GM23248 (cell line): ENCODE results near the gene SCN4B. TPM values are rescaled to one million over a fixed set of nuclear protein-coding genes. Genes with fewer than 3 reads are reported as not detected.

ENCODE experiments used
- DNase-seq: peaks from one replicate; pipeline ENCODE4 v3.0.0-alpha.2; 2015
- H2AFZ ChIP-seq: fragments of 200-600 bp; sonication (generic); 2 replicates; pipeline ENCODE4 v1.6.1; 2016; ENCODE audit warnings: antibody characterized with exemption
- H3F3A ChIP-seq: fragments of 200-600 bp; sonication (generic); 2 replicates; pipeline ENCODE4 v1.6.1; 2016; ENCODE audit warnings: mild to moderate bottlenecking, antibody characterized with exemption, mixed run types; ENCODE audit not compliant: insufficient read depth
- H3K27ac ChIP-seq: fragments of 200-600 bp; sonication (generic); 2 replicates; pipeline ENCODE4 v1.5.1; 2016; ENCODE audit warnings: mild to moderate bottlenecking
- H3K27me3 ChIP-seq: fragments of 200-600 bp; sonication (generic); replicated peaks from 2 replicates; pipeline ENCODE4 v1.6.1; 2016; ENCODE audit warnings: mild to moderate bottlenecking; ENCODE audit not compliant: insufficient read depth
- H3K36me3 ChIP-seq: fragments of 200-600 bp; sonication (generic); 2 replicates; pipeline ENCODE4 v1.6.1; 2016; ENCODE audit warnings: low read depth, mild to moderate bottlenecking
- H3K4me1 ChIP-seq: fragments of 200-600 bp; sonication (generic); 2 replicates; pipeline ENCODE4 v1.6.1; 2016; ENCODE audit warnings: mild to moderate bottlenecking; ENCODE audit not compliant: insufficient read depth
- H3K4me2 ChIP-seq: fragments of 200-600 bp; sonication (generic); one replicate; pipeline ENCODE4 v1.6.1; 2016; ENCODE audit warnings: mild to moderate bottlenecking; ENCODE audit not compliant: unreplicated experiment
- H3K4me3 ChIP-seq: fragments of 200-600 bp; sonication (generic); 2 replicates; pipeline ENCODE4 v1.5.1; 2016; ENCODE audit warnings: mild to moderate bottlenecking
- H3K79me2 ChIP-seq: fragments of 200-600 bp; sonication (generic); 2 replicates; pipeline ENCODE4 v1.6.1; 2016; ENCODE audit warnings: mild to moderate bottlenecking; ENCODE audit not compliant: insufficient read depth
- H3K9ac ChIP-seq: fragments of 200-600 bp; sonication (generic); 2 replicates; pipeline ENCODE4 v1.6.1; 2016; ENCODE audit warnings: mild to moderate bottlenecking
- H3K9me2 ChIP-seq: fragments of 200-600 bp; sonication (generic); 2 replicates; pipeline ENCODE4 v1.6.1; 2016; ENCODE audit warnings: mixed run types, mild to moderate bottlenecking, moderate library complexity; ENCODE audit not compliant: insufficient read depth
- H3K9me3 ChIP-seq: fragments of 200-600 bp; sonication (generic); one replicate; pipeline ENCODE4 v1.6.1; 2017; ENCODE audit warnings: low read depth
- H4K20me1 ChIP-seq: fragments of 200-600 bp; sonication (generic); 2 replicates; pipeline ENCODE4 v1.6.0; 2016; ENCODE audit not compliant: insufficient read depth
- EZH2 ChIP-seq: fragments of 200-600 bp; sonication (generic); IDR thresholded peaks from 2 replicates; pipeline ENCODE4 v1.6.1; 2018; ENCODE audit warnings: antibody characterized with exemption, mild to moderate bottlenecking; ENCODE audit not compliant: insufficient read depth, poor library complexity, severe bottlenecking
- EZH2phosphoT487 ChIP-seq: fragments of 200-600 bp; sonication (generic); IDR thresholded peaks from 2 replicates; pipeline ENCODE4 v1.6.1; 2018; ENCODE audit warnings: antibody characterized with exemption, moderate library complexity, mild to moderate bottlenecking, low read depth; ENCODE audit not compliant: insufficient read depth
- WGBS, 2 experiments: methylation state at CpG; one replicate each; pipeline ENCODE4 v1.1.6; 2015 to 2017; ENCODE audit warnings: low lambda C conversion rate in 2 of 2, low coverage in 1 of 2; ENCODE audit errors: missing lambda C conversion rate in 2 of 2; 5-methylcytosine and 5-hydroxymethylcytosine counted together
- in situ Hi-C: fragments of 300-500 bp; cut with MboI; formaldehyde crosslinking; loops from 2 replicates; pipeline ENCODE4 v1.15.0; 2020
- polyA plus RNA-seq: library from polyadenylated mRNA; unstranded; fragments of >200 nt; fragmentation: Nextera tagmentation; extraction: Ambion mirVana; gene quantifications from 2 replicates; pipeline ENCODE4 v1.2.1, GENCODE V29; 2016
- total RNA-seq: library from RNA; depleted of rRNA; stranded (reverse); fragments of >200 nt; shearing (Covaris generic); gene quantifications from 2 replicates; pipeline ENCODE4 v1.2.3, GENCODE V29; 2014

SCN4B gene
- total and polyA plus RNA-seq, 2 experiments from 2014 or later: not detected

- Histone ChIP-seq H3K27me3 (peaks cover 14% of the 10 kb centered on the region; the same call in 1 of the 2 replicates), H2AFZ (no peak overlapping the region), H3F3A (no peaks in the 10 kb centered on the region), H3K9ac (no peak overlapping the region), H3K9me3 (no peaks in the 10 kb centered on the region), H3K79me2 (no peaks in the 10 kb centered on the region), H3K36me3 (no peaks in the 10 kb centered on the region), H4K20me1 (no peaks in the 10 kb centered on the region), H3K4me1 (no peaks in the 10 kb centered on the region), H3K9me2 (no peaks in the 10 kb centered on the region), H3K4me3 (no peak overlapping the region), H3K4me2 (no peak overlapping the region), H3K27ac (no peak overlapping the region)
- no peak for DNase-seq
- TF ChIP-seq EZH2 (no peak), EZH2phosphoT487 (no peak)
- 29 to 35% methylated on average over 5 to 7 of the region's 7 CpGs for WGBS, 2 experiments
- in situ Hi-C loops: no loop called here
Observed at GRCh38 chr11:118169300-118170140, 16.9 kb upstream of the SCN4B start.

- no peak for DNase-seq
- Histone ChIP-seq H3K4me1 (no peaks in the 10 kb centered on the region), H4K20me1 (no peaks in the 10 kb centered on the region), H3K27me3 (peaks cover 14% of the 10 kb centered on the region; the same call in 1 of the 2 replicates), H3K36me3 (no peaks in the 10 kb centered on the region), H3K9me2 (no peaks in the 10 kb centered on the region), H3K79me2 (no peaks in the 10 kb centered on the region), H3K9me3 (no peaks in the 10 kb centered on the region), H2AFZ (no peak overlapping the region), H3K4me3 (no peak overlapping the region), H3K27ac (no peak overlapping the region), H3K4me2 (no peak overlapping the region), H3F3A (no peaks in the 10 kb centered on the region), H3K9ac (no peak overlapping the region)
- no peak for TF ChIP-seq EZH2
- TF ChIP-seq EZH2phosphoT487: no peak
- WGBS, 2 experiments: 50 to 56% methylated on average over 3 of the region's 3 CpGs
- in situ Hi-C loops: no loop called here
Observed at GRCh38 chr11:118168751-118169150, 16.1 kb upstream of the SCN4B start.

GRCh38 chr11:118168316-118168715 is 15.7 kb upstream of the SCN4B start:
- Histone ChIP-seq H4K20me1 (no peaks in the 10 kb centered on the region), H3K4me1 (no peaks in the 10 kb centered on the region), H3K9me2 (no peaks in the 10 kb centered on the region), H3K4me2 (no peak overlapping the region), H3K36me3 (no peaks in the 10 kb centered on the region), H2AFZ (no peak overlapping the region), H3K9me3 (no peaks in the 10 kb centered on the region), H3K4me3 (no peak overlapping the region), H3K27me3 (peaks cover 17% of the 10 kb centered on the region), H3K79me2 (no peaks in the 10 kb centered on the region), H3K9ac (no peak overlapping the region), H3F3A (no peaks in the 10 kb centered on the region), H3K27ac (no peak overlapping the region)
- no peak for DNase-seq
- in situ Hi-C loops: no loop called here
- TF ChIP-seq EZH2phosphoT487 (no peak), EZH2 (no peak)
- 55 to 63% methylated on average over 8 of the region's 8 CpGs for WGBS, 2 experiments

GRCh38 chr11:118167906-118168305 is 15.3 kb upstream of the SCN4B start:
- no peak for DNase-seq
- Histone ChIP-seq H3K4me2 (no peak overlapping the region), H3K9me3 (no peaks in the 10 kb centered on the region), H3K79me2 (no peaks in the 10 kb centered on the region), H3K4me1 (no peaks in the 10 kb centered on the region), H3K9me2 (no peaks in the 10 kb centered on the region), H3F3A (no peaks in the 10 kb centered on the region), H4K20me1 (no peaks in the 10 kb centered on the region), H3K4me3 (no peak overlapping the region), H3K27ac (no peak overlapping the region), H2AFZ (no peak overlapping the region), H3K27me3 (peaks cover 19% of the 10 kb centered on the region), H3K9ac (no peak overlapping the region), H3K36me3 (no peaks in the 10 kb centered on the region)
- in situ Hi-C loops: no loop called here
- TF ChIP-seq EZH2phosphoT487: no peak
- no peak for TF ChIP-seq EZH2
- WGBS, 2 experiments: 70 to 73% methylated on average over 12 of the region's 12 CpGs
